K562 (cell line): ENCODE results near the gene PCK2.

Experiments
- CTCF ChIP-seq, 3 experiments: IDR thresholded peaks in 2 of 3; conservative IDR thresholded peaks in 1 of 3; 2 replicates each; pipeline ENCODE4 v1.5.1; 2011 to 2012; ENCODE audit warnings: low read length in 3 of 3, mild to moderate bottlenecking in 3 of 3, control low read depth in 2 of 3, improper control_type of control experiment in 1 of 3, inconsistent platforms in 1 of 3, low read depth in 1 of 3, mixed read lengths in 1 of 3, moderate library complexity in 1 of 3; ENCODE audit not compliant: insufficient read depth in 2 of 3
- E2F1 ChIP-seq: sonication (generic); formaldehyde crosslinking; IDR thresholded peaks from 2 replicates; pipeline ENCODE4 v1.8.1; 2023; ENCODE audit warnings: mild to moderate bottlenecking, missing genetic modification reagents, moderate library complexity
- EZH2 ChIP-seq: IDR thresholded peaks from 2 replicates; pipeline ENCODE4 v1.6.1; 2012; ENCODE audit warnings: low read depth, mild to moderate bottlenecking, inconsistent platforms, low read length, borderline replicate concordance
- GABPA ChIP-seq: fragments of 200-800 bp; sonication (Bioruptor generic); conservative IDR thresholded peaks from 2 replicates; pipeline ENCODE4 v1.6.1; 2016; ENCODE audit warnings: low read depth, missing genetic modification characterization, missing compliant biosample characterization
- NR3C1 ChIP-seq: sonication (generic); formaldehyde crosslinking; IDR thresholded peaks from 2 replicates; pipeline ENCODE4 v1.8.1; 2022; ENCODE audit warnings: missing genetic modification reagents
- POLR2A ChIP-seq: fragments of 450-650 bp; conservative IDR thresholded peaks from 2 replicates; pipeline ENCODE4 v1.6.1; 2016
- SREBF2 ChIP-seq: sonication (generic); formaldehyde crosslinking; IDR thresholded peaks from 2 replicates; pipeline ENCODE4 v1.4.0; 2020; ENCODE audit warnings: mild to moderate bottlenecking, missing genetic modification reagents
- TAF15 ChIP-seq: fragments of 200-400 bp; formaldehyde crosslinking; IDR thresholded peaks from 2 replicates; pipeline ENCODE4 v1.6.1; 2017; ENCODE audit warnings: mild to moderate bottlenecking, low read depth, low read length, moderate library complexity
- TCF7L2 ChIP-seq: fragments of 150-350 bp; IDR thresholded peaks from 2 replicates; pipeline ENCODE4 v1.6.1; 2016; ENCODE audit warnings: low read depth, mild to moderate bottlenecking, low read length, moderate library complexity
- ZNF668 ChIP-seq: fragments of 250-450 bp; sonication (Bioruptor Pico); IDR thresholded peaks from 2 replicates; pipeline ENCODE4 v1.8.0; 2022; ENCODE audit warnings: mild to moderate bottlenecking, inconsistent platforms
- ZNF695 ChIP-seq: fragments of 450-650 bp; formaldehyde crosslinking; IDR thresholded peaks from 2 replicates; pipeline ENCODE4 v1.4.0; 2020; ENCODE audit warnings: mild to moderate bottlenecking, moderate library complexity

- TF ChIP-seq TCF7L2 (no peak), ZNF668 (CRISPR knock-in tag) (no peak), GABPA (tag) (no peak), POLR2A (no peak; the same call in 1 of the 2 replicates), CTCF (IDR thresholded peaks at IDR 0.05 in 2 of 3, conservative IDR thresholded peaks at IDR 0.05 in 1 of 3; ENCODE audit: insufficient read depth in 2 of 3, low read depth in 1 of 3, low read length in 3 of 3) (no peak), NR3C1 (no peak), SREBF2 (CRISPR knock-in tag) (no peak), TAF15 (no peak), EZH2 (no peak), E2F1 (CRISPR knock-in tag) (no peak), ZNF695 (CRISPR knock-in tag) (no peak)
Measured at GRCh38 chr14:24081739-24082211, 12.3 kb upstream of the PCK2 start.
